PC-3 (cell line): ENCODE measurements around the gene PLXNB1.

ENCODE experiments used
- CTCF ChIP-seq: fragments of 300-600 bp; sonication (generic); conservative IDR thresholded peaks from 2 replicates; pipeline ENCODE4 v1.5.1; 2017; ENCODE audit warnings: antibody characterized with exemption, low read depth, mild to moderate bottlenecking, low read length
- EZH2 ChIP-seq: fragments of 300-600 bp; sonication (generic); IDR thresholded peaks from one replicate; pipeline ENCODE4 v1.6.1; 2017; ENCODE audit warnings: antibody characterized with exemption, mild to moderate bottlenecking, low read length; ENCODE audit not compliant: unreplicated experiment

GRCh38 chr3:48446425-48447193, 16.7 kb upstream of the PLXNB1 start, which contains the start of gene ATRIP:
- TF ChIP-seq CTCF = no peak
- TF ChIP-seq EZH2 = no peak
